Activated naive CD8-positive, alpha-beta T cell treated with anti-CD3 and anti-CD28 coated beads for 36 hours (primary cell): ENCODE data around the gene TMEM266. TPM values are rescaled to one million over a fixed set of nuclear protein-coding genes. Genes with fewer than 3 reads are reported as not detected.
"Not testable (repeated sequence)": the region's sequence is repeated elsewhere in the genome, so short reads cannot be mapped to it uniquely, and the experiment has no call there.

ENCODE experiments used
- DNase-seq: peaks from one replicate; pipeline ENCODE4 v3.0.0; 2021
- H3K27ac Mint-ChIP-seq: one replicate; pipeline ENCODE4 v1.8.0; 2022; ENCODE audit warnings: mild to moderate bottlenecking, moderate library complexity, mixed read lengths
- H3K27me3 Mint-ChIP-seq: one replicate; pipeline ENCODE4 v1.8.0; 2022; ENCODE audit warnings: mild to moderate bottlenecking, mixed read lengths
- H3K36me3 Mint-ChIP-seq: one replicate; pipeline ENCODE4 v1.8.0; 2021; ENCODE audit warnings: mild to moderate bottlenecking, mixed read lengths
- H3K4me1 Mint-ChIP-seq: one replicate; pipeline ENCODE4 v1.8.0; 2021; ENCODE audit warnings: mixed read lengths
- H3K4me3 Mint-ChIP-seq: one replicate; pipeline ENCODE4 v1.8.0; 2022; ENCODE audit warnings: mild to moderate bottlenecking, moderate library complexity, mixed read lengths
- H3K9me3 Mint-ChIP-seq: one replicate; pipeline ENCODE4 v1.8.0; 2022; ENCODE audit warnings: mixed read lengths
- total RNA-seq, 2 experiments: library from RNA; stranded (reverse); gene quantifications; one replicate each; pipeline ENCODE4 v1.2.3, GENCODE V29; 2021

TMEM266 gene, protein sequence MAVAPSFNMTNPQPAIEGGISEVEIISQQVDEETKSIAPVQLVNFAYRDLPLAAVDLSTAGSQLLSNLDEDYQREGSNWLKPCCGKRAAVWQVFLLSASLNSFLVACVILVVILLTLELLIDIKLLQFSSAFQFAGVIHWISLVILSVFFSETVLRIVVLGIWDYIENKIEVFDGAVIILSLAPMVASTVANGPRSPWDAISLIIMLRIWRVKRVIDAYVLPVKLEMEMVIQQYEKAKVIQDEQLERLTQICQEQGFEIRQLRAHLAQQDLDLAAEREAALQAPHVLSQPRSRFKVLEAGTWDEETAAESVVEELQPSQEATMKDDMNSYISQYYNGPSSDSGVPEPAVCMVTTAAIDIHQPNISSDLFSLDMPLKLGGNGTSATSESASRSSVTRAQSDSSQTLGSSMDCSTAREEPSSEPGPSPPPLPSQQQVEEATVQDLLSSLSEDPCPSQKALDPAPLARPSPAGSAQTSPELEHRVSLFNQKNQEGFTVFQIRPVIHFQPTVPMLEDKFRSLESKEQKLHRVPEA
- total RNA-seq, result under 1 TPM in 1 of 2 experiments, not detected in 1; 0.12 TPM

DNA sequence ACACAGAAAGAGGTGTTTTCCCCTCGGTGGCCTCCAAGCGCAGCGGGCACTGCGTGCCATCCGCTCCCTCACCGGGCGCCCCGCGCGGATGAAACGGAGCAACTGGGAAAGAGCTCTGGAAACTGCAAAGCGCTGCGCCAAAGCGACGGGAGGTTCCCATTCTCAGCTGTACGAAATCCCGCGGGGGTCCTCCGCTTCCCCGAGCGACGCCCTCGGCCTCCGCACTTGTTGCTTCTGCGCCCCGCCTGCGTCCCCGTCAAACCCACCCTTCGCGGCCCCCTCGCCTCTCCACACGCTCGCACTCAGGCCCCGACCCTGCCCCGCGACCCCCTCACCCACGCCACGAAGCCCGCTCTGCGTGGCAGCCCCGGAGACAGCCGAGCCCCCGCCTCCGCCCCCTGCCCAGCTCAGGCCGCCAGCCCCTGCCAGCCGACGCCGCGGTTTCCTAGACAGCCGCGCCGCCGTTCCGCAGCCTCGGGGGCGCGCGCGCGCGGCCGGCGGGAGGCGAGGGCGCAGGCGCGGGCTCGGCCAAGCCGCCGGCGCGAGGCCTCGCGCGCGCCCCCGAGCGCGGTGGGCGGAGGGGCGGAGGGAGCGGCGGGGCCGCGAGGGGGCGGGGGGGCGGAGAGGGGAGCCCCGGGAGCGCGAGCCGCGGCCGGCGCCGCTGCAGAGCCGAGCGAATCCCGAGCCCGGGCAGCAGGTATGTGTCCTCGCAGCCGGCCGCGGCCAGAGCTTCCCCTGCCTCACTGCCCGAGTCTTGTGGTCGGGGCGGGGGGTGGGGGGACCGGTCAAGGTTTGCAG is at the start of gene TMEM266:
TMEM266 (plus strand) TSS at position 666 of the 798 bp plus-strand sequence. CDS start 74,279 bp downstream, outside the sequence.
- H3K4me3 Mint-ChIP-seq, result peak within 1 kb of the TSS; percentile 72
- H3K4me1 Mint-ChIP-seq, result peaks cover 39% of the 10 kb centered on the region
- no peaks in the 10 kb centered on the region for H3K9me3 Mint-ChIP-seq
- H3K27ac Mint-ChIP-seq, result no peak within 1 kb of the TSS
- peak; percentile 47 for DNase-seq
- H3K27me3 Mint-ChIP-seq, result peaks cover 65% of the 10 kb centered on the region
- no peaks in the 10 kb centered on the region for H3K36me3 Mint-ChIP-seq

DNA sequence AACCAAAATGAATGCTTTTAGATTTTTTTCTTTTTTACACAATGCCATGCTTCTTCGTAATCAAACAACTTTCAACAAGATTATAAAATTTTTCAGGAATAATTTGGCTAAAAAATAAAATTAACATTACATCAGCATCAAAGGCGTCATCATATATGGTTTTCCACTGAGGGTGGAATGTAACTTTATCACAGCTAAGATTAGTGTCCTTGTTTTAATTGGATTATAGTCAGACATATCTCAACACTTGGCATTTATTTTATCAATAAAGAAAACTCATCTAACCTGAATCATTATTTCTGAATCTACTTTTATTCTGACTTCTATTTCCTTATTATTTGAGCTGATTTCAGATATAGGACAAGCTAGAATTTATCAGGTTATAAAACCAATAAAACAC is 49.2 kb upstream of the TMEM266 start:
- H3K4me3 Mint-ChIP-seq, result no peak overlapping the region
- DNase-seq, result no peak
- peaks cover 4% of the 10 kb centered on the region for H3K4me1 Mint-ChIP-seq
- H3K36me3 Mint-ChIP-seq, result no peaks in the 10 kb centered on the region
- H3K27me3 Mint-ChIP-seq, result peaks cover 40% of the 10 kb centered on the region
- H3K27ac Mint-ChIP-seq, result no peak overlapping the region
- H3K9me3 Mint-ChIP-seq, result peaks cover 5% of the 10 kb centered on the region

- no peaks in the 10 kb centered on the region for H3K36me3 Mint-ChIP-seq
- H3K27ac Mint-ChIP-seq, result no peak within 1 kb of the TSS
- no peak for DNase-seq
- H3K27me3 Mint-ChIP-seq, result peaks cover 51% of the 10 kb centered on the region
- peaks cover 4% of the 10 kb centered on the region for H3K4me1 Mint-ChIP-seq
- H3K9me3 Mint-ChIP-seq, result peaks cover 13% of the 10 kb centered on the region
- H3K4me3 Mint-ChIP-seq, result no peak within 1 kb of the TSS
Measured at GRCh38 chr15:76011627-76012551, 47.9 kb upstream of the TMEM266 start, which contains the start of gene NRG4. TSS of gene NRG4 (minus strand) at chr15:76012424. CDS start at chr15:76011230, 1,194 bp downstream.

DNA sequence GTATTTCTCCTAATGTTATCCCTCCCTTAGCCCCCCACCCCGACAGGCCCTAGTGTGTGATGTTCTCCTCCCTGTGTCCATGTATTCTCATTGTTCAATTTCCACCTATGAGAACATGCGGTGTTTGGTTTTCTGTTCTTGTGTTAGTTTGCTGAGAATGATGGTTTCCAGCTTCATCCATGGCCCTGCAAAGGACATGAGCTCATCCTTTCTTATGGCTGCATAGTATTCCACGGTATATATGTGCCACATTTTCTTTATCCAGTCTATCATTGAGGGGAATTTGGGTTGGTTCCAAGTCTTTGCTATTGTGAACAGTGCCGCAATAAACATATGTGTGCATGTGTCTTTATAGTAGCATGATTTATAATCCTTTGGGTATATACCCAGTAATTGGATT is 46.3 kb upstream of the TMEM266 start:
- H3K4me3 Mint-ChIP-seq, H3K27ac Mint-ChIP-seq, DNase-seq, H3K4me1 Mint-ChIP-seq, H3K36me3 Mint-ChIP-seq: not testable (repeated sequence)
- Mint-ChIP-seq H3K9me3 (peaks cover 23% of the 10 kb centered on the region), H3K27me3 (peaks cover 50% of the 10 kb centered on the region)

GRCh38 chr15:76024021-76024768 is 35.6 kb upstream of the TMEM266 start:
- Mint-ChIP-seq H3K27me3 (peaks cover 19% of the 10 kb centered on the region), H3K36me3 (peaks cover 6% of the 10 kb centered on the region), H3K9me3 (peaks cover 16% of the 10 kb centered on the region), H3K4me3 (no peak overlapping the region), H3K4me1 (no peaks in the 10 kb centered on the region), H3K27ac (no peak overlapping the region)
- DNase-seq, result no peak

GRCh38 chr15:76032046-76032445 is 27.7 kb upstream of the TMEM266 start:
- H3K27ac Mint-ChIP-seq, result no peak overlapping the region
- H3K4me3 Mint-ChIP-seq, result no peak overlapping the region
- H3K4me1 Mint-ChIP-seq, result no peaks in the 10 kb centered on the region
- H3K36me3 Mint-ChIP-seq, result no peaks in the 10 kb centered on the region
- no peak for DNase-seq
- no peaks in the 10 kb centered on the region for H3K9me3 Mint-ChIP-seq
- peaks cover 11% of the 10 kb centered on the region for H3K27me3 Mint-ChIP-seq

DNA sequence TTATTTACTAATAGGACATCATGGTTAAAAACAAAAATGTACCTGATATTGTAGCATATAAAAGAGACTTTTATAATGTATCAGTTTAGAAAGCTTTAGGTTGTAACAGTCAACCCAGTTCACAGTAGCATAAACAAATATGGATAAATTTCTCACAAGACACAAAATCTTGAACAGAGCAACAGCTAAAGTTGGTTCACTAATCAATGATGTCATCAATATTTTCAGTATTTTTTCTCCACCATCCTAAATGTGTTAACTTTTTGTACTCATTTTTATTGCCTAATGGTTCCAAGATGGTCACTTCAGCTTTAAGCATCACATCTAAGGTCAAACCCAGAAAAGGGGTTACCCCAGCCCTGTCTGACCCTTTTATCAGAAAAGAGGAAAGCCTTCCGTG is 26.3 kb upstream of the TMEM266 start:
- DNase-seq, result no peak
- Mint-ChIP-seq H3K27me3 (peaks cover 11% of the 10 kb centered on the region), H3K4me1 (no peaks in the 10 kb centered on the region), H3K4me3 (no peak overlapping the region), H3K9me3 (no peaks in the 10 kb centered on the region), H3K27ac (no peak overlapping the region), H3K36me3 (no peaks in the 10 kb centered on the region)

GRCh38 chr15:76034111-76034510 is 25.7 kb upstream of the TMEM266 start:
- no peak overlapping the region for H3K4me3 Mint-ChIP-seq
- H3K4me1 Mint-ChIP-seq, result no peaks in the 10 kb centered on the region
- H3K36me3 Mint-ChIP-seq, result no peaks in the 10 kb centered on the region
- no peak overlapping the region for H3K27ac Mint-ChIP-seq
- peaks cover 17% of the 10 kb centered on the region for H3K27me3 Mint-ChIP-seq
- H3K9me3 Mint-ChIP-seq, result peaks cover 1% of the 10 kb centered on the region
- DNase-seq, result no peak

DNA sequence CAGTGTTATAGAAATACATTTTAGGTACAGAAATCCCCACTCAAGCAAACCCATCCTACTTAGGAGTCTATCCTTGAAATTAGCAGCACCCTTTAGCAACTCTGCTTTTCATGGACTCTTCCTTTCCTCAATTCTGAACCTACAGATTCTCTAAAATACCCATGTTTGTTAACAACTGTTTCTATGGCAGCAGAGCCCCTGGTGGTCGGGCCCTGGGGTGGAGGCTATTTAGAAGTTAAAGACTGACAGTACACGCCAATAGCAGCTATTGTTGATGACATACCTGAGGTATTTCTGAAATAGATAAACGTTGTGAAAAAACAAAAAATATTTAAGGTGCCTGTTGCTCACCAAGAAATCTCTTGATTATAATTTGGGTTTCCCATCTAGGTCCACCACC is 24.2 kb upstream of the TMEM266 start:
- Mint-ChIP-seq H3K27me3 (peaks cover 18% of the 10 kb centered on the region), H3K36me3 (peaks cover 2% of the 10 kb centered on the region), H3K9me3 (peaks cover 10% of the 10 kb centered on the region), H3K4me3 (no peak overlapping the region), H3K4me1 (no peaks in the 10 kb centered on the region), H3K27ac (no peak overlapping the region)
- no peak for DNase-seq

GRCh38 chr15:76038512-76038911 is 21.3 kb upstream of the TMEM266 start:
- no peaks in the 10 kb centered on the region for H3K4me1 Mint-ChIP-seq
- peaks cover 33% of the 10 kb centered on the region for H3K27me3 Mint-ChIP-seq
- H3K9me3 Mint-ChIP-seq, result peaks cover 22% of the 10 kb centered on the region
- no peak for DNase-seq
- H3K36me3 Mint-ChIP-seq, result peaks cover 6% of the 10 kb centered on the region
- H3K4me3 Mint-ChIP-seq, result no peak overlapping the region
- H3K27ac Mint-ChIP-seq, result no peak overlapping the region

GRCh38 chr15:76054201-76054600 is 5.6 kb upstream of the TMEM266 start:
- H3K4me3 Mint-ChIP-seq, H3K9me3 Mint-ChIP-seq, DNase-seq, H3K36me3 Mint-ChIP-seq, H3K27ac Mint-ChIP-seq: not testable (repeated sequence)
- Mint-ChIP-seq H3K27me3 (peaks cover 37% of the 10 kb centered on the region), H3K4me1 (peaks cover 23% of the 10 kb centered on the region)

- H3K27me3 Mint-ChIP-seq, result peaks cover 53% of the 10 kb centered on the region
- H3K27ac Mint-ChIP-seq, result no peak overlapping the region
- no peaks in the 10 kb centered on the region for H3K36me3 Mint-ChIP-seq
- no peak for DNase-seq
- H3K4me1 Mint-ChIP-seq, result peaks cover 35% of the 10 kb centered on the region
- H3K9me3 Mint-ChIP-seq, result no peaks in the 10 kb centered on the region
- H3K4me3 Mint-ChIP-seq, result no peak overlapping the region
Measured at GRCh38 chr15:76056931-76057330, 2.9 kb upstream of the TMEM266 start.

- Mint-ChIP-seq H3K36me3 (no peaks in the 10 kb centered on the region), H3K27me3 (peaks cover 57% of the 10 kb centered on the region)
Measured at GRCh38 chr15:76057332-76058000, 2.3 kb upstream of the TMEM266 start.

More at GRCh38 chr15:76057332-76058000, 2.3 kb upstream of the TMEM266 start:
- no peak overlapping the region for H3K4me3 Mint-ChIP-seq
- no peak overlapping the region for H3K27ac Mint-ChIP-seq
- H3K4me1 Mint-ChIP-seq, result peaks cover 38% of the 10 kb centered on the region
- DNase-seq, result peak; percentile 18
- no peaks in the 10 kb centered on the region for H3K9me3 Mint-ChIP-seq
